HG03432 (cell line): ENCODE results near the gene NEU3.
"Not testable (repeated sequence)": the region's sequence is repeated elsewhere in the genome, so short reads cannot be mapped to it uniquely, and the experiment has no call there.

Source experiments
- ATAC-seq: cut with Tn5 transposase; IDR thresholded peaks from one replicate; pipeline ENCODE4 v1.9.1; 2021; ENCODE audit warnings: mild to moderate bottlenecking, moderate library complexity; ENCODE audit not compliant: unreplicated experiment

The NEU3 gene, protein sequence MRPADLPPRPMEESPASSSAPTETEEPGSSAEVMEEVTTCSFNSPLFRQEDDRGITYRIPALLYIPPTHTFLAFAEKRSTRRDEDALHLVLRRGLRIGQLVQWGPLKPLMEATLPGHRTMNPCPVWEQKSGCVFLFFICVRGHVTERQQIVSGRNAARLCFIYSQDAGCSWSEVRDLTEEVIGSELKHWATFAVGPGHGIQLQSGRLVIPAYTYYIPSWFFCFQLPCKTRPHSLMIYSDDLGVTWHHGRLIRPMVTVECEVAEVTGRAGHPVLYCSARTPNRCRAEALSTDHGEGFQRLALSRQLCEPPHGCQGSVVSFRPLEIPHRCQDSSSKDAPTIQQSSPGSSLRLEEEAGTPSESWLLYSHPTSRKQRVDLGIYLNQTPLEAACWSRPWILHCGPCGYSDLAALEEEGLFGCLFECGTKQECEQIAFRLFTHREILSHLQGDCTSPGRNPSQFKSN

DNA sequence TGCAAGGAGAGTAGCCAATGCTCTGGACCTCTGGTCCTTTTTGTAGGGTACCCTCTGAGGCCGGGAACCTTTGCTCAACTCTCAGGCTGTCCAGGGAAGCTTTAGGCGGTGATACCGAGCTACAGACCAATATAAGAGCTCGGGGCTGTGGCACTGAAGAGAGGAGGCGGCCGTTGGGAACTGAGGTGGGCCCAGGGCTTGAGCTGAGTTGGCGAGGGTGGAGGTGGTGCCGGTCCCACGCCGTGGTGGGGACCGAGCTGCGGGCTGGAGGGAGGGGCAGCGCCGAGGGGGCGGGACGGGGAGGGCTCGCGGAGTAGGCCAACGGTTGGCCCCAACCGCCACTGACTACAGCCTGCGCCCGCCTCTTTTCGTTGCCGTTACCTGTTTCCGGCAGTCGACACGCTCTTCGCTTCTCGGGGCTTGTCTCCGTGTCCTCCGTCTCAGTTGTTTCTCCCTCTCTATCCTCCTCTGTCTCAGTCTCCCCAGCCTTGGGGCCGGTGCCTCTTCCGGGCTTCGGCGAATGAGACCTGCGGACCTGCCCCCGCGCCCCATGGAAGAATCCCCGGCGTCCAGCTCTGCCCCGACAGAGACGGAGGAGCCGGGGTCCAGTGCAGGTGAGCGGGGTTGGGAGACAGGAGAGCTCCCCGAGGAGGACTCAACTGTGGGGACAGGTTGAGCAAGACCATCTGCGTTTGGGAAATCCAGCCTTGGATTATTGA is at the start of gene NEU3:
TSS of gene NEU3 (plus strand) at position 393 of the 719 bp plus-strand sequence. CDS start at position 521, 128 bp downstream.
- peak; percentile 90 for ATAC-seq

DNA sequence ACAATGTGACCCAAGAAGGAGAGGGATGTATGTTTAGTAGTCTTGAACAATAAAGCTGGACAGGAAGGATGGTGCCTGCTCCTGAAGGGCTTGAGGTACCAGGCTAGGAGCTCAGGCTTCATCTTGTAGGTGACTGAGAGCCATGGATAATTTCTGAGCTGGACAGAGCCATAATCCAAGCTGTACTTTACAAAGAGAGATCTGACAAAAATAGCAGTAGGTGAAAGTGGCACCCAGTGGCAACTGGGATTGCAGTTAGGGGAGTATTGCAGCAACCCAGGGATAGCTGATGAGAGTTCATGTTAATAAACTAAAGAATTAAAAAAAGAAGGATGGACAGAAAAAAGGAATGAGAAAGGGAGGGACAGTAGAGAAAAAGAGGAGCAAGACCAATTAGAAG is 47.2 kb upstream of the NEU3 start:
- ATAC-seq: no peak

DNA sequence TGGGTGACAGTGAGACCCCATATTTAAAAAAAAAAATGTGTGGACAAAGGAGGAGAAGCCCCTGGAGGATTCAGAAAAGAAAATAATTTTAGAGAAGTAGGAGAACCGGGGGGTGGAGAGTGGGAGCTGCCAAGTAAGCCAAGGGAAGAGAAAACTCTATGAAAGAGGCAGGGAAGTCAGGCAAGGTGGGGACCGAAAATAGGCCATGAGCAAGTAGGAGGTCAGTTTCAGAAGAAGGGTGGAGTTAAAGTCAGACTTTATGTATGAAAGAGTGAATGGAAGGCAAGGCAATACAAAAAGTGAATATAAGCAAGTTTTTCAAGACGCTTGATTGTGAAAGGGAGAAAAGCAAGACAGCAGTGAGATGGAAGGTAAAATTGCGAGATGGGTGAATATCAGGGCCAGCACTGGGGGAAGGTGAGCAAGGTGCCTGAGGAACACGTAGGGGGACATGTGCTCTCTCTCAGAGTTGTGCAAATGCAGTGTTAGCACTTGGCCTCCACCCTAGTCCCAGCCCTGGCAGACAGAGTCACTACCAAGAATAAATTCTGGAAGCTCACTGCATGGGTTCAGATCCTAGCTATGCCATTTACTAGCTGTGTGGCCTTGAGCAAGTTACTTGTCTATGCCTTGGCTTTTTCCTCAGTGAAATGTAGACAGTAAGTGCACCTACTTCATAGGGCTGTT is 46.5 kb upstream of the NEU3 start:
- no peak for ATAC-seq

DNA sequence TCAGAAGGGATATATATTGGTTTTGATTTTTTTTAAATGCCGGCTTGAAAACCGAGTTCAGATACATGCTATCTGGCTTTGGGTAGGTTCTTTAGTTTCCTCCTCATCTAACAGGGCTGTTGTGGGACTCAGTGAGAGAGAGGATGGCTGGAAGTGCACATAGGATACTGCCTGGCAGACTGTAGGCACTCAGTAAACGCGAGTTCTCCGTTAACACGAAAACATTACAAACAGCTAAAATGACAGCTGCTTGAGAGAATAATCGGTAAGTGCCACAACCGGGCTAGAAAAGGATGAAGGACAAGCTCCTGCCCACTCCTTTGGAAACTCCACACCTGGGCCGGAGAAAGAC is 40.2 kb upstream of the NEU3 start:
- ATAC-seq: peak; percentile 17

DNA sequence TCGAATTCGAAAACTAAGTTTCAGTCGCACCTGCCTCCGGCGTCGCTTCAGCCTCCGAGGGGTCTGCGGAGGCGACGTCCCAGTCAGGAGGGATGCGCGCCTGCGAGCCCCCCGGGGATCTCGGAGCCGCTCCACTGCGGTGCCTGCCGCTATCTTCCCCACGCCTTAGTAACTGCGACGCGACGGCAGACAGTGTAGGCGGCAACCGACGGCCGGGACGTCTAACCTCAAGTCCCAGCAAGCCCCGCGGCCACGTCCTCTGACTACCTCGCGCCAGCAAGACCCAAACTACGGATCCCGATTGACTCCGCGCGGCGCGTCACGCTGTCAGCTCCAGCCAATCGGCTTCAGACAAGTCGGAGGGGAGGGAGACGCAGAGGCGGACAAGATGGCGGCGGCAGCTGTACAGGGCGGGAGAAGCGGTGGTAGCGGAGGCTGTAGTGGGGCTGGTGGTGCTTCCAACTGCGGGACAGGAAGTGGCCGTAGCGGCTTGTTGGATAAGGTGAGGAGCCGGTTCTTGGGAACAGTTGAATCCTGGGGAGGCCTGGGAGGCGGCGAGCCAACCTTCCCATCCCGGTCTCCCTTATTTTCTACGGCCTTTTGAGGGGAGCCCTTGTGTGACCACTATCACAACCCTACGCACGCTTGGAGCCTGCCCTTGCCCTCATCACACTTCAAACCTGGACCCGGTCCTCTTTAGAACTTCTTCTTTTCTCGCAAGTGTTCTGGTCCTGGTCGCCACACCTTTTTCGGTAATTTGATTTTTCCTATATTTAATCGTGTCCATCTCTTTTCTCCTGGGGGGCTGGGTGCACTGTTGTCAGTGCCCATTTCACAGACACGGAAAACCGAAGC is 39.6 kb upstream of the NEU3 start, which contains the start of the genes SPCS2 and XRRA1:
TSS of gene SPCS2 (plus strand) at position 369 of the 855 bp plus-strand sequence. CDS start at position 389, 20 bp downstream.
TSS of gene XRRA1 (minus strand) at position 194 of the 855 bp plus-strand sequence. CDS start 8,213 bp downstream, outside the sequence.
- ATAC-seq: peak; percentile 92

DNA sequence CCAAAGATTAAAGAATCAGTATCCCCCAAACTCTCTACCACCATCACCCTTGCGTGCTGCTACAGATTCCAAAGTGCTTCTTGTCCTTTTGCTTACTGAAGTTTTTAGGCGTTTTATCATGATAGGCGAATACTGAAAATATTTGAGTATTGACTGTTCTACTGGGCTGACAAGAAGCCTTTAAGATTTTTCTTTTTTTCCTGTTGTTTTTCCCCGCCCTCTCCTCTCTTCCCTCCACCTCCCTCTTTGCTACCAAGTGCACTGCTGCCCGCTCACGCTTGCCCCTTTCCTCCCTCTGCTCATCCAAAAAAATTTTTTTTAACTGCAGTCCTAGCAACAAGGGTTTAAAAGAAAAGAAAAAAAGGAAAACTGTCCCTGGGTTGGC is 39.0 kb upstream of the NEU3 start:
- ATAC-seq: no peak

DNA sequence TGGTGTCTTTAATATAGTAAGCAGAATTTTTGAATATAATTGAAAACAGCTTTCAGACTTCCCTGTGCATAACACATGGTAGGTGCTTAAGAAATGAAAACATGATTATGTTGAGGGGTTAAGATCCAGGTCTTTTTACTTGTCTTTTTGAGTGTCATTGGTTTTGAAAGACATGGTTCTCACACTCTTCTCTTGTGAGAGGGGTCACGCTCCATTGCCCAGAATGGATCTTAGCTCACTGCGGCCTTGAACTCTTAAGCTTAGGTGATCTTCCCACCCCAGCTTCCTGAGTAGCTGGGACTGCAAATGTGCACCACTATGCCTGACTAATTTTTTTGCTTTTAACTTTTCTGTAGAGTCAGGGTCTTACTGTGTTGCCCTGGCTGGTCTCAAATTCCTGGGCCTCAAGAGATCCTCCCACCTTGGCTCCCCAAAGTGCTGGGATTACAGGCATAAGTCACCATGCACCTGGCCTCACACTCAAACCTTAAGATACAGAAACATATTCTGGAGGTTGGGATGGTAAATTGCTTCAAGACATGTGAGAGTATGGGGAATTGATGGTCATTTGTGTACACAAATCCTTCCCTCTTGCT is 38.3 kb upstream of the NEU3 start:
- ATAC-seq: no peak

DNA sequence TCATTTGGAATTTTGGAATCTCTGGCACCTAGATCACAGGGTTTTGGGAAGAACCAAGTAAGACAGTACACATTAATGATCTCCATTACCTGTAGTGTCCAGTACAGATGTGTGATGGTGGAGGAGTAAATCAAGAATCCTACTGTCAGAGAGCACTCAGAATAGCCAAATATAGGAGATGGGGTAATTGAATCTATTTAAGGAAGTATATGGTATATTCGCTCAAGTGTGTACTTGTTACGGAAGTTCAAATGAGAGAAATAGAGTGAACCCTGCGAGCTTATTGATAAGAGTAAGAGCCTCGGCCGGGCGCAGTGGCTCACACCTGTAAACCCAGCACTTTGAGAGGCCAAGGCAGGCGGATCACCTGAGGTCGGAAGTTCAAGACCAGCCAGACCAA is 37.5 kb upstream of the NEU3 start:
- ATAC-seq: no peak

DNA sequence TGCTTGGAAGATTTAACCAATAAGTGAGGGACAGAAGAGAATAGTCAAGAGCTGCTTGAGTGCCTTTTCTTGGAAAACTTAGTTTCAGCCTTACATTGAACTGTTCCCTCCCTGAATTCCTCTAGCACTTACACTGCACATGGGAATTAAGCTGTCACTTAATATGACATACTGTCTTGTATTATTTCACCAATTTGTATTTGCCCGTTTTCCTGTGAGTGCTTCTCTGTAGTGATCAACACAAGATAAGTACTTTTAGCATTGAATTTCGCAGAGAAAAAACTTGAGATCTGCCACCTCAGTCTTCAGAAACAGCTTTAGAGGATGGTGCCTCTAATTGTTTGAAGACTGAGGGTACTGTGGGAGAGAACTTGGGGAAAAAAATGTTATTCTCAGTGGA is 36.0 kb upstream of the NEU3 start:
- no peak for ATAC-seq

DNA sequence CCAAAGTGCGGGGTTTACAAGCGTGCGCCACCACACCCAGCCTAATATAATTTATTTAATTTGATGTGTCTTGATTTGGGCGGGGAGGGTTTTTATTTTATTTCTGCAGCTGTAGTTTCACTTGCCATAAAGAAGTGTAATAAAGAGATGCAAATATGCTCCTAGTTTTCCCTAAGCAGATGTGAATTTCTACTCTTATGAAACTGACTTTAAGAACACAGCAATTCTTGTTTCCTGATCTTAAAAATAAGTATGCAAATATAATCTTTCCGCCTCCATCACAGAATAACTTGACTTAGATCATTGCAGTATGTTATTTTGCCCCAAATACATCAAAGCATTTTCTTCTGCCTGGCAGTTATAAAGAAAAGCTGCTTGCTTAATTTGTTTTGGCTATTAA is 35.3 kb upstream of the NEU3 start:
- ATAC-seq: no peak

DNA sequence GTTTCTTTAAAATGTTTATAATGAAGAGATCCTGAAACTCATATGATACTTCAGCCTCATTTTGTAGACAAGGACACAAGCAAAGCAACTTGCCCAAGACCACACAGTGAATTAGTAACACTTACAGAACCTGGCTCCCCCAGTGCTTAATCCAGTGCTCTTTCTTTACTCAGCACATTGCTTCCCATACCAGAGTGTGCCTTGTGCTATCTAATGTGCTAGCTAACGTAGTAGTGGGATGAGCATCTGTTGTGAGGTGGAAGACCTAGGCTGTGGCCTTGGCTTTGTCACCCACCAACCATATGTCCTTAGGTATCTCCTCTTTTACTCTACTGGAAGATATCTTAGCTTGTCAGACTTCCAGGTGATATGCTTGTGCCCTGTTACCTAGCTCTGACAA is 34.5 kb upstream of the NEU3 start:
- no peak for ATAC-seq

DNA sequence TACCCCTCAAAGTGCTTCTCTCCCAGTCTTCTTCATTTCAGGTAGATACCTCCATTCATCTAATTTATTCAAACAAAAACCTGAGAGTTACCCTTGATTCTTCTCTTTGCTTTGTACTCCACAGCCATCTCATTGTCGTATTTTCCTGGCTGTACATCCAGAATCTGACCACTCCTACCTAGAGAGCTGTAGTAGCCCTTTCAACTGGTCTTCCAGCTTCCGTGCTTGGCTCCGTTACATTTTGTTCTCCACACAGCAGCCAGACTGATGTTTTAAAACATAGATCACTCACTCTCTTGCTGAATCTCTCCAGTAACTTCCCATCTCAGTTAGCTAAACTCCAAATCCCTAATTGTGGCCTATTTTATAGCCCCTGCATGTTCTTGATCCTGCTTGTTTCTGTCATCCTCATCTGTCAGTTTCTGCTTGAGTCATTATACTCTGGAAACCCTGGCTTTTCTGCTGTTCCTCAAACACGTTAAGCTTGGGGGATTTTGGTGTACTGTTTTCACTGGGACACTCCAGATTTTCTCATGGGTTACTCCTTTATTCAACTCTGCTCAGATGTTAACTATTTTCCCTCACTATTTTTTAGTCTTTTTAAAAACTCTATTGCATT is 32.2 kb upstream of the NEU3 start:
- no peak for ATAC-seq

DNA sequence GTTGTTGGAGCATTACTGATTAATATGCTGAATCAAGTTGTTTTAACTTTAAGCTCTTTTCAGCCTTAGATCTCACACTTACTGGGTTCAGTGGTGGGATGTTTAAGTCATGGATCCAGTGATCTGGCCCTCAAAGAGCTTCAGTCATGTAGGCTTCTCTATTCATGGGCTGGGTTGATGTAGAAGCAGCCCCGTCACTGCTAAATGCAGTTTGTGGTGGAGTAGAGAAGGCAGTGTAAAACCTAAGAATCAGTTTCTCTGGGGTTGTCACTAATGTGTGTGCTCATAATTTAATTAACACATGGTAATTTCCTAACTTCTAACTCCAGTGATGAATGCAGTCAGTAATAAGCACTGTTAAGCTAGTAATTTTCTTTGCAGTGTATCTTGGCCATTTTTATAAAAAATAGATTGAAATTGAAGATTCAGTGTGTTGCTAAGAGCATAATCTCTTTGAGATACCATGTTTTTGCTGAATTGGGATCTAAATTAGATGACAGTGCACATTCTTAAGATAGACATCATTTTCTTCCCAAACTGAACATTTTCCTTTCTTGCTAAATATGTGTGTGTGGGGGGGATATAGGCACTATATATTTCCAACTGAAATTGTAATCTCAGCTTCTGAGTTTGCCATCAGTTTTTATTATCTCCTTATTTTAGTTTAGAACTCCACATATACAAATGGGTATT is 30.6 kb upstream of the NEU3 start:
- no peak for ATAC-seq

DNA sequence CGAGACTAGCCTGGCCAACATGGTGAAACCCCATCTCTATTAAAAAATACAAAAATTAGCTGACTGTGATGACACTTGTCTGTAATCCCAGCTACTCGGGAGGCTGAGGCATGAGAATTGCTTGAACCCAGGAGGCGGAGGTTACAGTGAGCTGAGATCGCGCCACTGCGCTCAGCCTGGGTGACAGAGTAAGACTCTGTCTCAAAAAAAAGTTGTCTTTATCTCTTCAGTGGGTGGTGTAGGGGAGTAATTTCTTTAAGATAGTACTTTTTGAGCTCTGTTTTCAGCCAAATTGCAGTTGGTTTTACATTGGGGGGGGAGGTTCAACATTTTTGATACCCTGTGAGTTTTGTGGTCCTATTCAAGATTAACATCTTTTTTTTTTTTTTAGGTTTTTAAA is 28.6 kb upstream of the NEU3 start:
- ATAC-seq: not testable (repeated sequence)

DNA sequence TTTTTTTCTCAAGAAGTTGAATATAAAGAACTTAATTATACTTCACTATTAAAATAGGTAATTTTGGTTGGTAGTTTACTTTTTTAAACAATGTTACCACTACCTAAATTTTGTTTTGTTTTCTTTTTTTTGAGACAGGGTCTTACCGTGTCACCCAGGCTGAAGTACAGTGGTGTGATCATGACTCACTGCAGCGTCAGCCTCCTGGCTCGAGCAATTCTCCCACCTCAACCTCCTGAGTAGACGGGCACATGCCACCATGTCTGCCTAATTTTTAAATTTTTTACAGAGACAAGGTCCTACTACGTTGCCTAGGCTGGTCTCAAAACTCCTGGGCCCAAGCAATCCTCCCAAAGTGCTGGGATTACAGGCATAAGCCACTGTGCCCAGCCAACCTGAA is 22.1 kb upstream of the NEU3 start:
- ATAC-seq: no peak

DNA sequence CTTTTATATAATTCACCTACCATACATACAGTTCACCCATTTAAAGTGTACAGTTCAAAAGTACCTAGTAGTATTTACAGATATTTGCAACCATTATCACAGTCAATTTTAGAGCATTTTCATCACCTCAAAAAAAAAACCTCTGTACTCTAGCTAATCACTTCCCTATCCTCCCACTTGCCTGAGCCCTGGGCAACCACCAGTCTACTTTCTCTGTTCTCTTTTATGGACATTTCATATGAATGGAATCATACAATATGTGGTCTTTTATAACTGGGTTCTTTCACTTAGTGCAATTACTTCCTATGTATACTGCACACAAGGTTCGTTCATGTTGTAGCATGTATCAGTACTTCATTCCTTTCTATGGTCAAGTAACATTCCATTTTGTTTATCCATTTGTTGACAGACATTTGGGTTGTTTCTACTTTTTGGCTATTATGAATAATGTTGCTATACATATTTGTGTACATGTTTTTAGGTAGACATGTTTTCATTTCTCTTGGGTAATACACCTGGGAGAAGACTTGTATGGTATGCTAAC is 17.8 kb upstream of the NEU3 start:
- ATAC-seq: no peak

DNA sequence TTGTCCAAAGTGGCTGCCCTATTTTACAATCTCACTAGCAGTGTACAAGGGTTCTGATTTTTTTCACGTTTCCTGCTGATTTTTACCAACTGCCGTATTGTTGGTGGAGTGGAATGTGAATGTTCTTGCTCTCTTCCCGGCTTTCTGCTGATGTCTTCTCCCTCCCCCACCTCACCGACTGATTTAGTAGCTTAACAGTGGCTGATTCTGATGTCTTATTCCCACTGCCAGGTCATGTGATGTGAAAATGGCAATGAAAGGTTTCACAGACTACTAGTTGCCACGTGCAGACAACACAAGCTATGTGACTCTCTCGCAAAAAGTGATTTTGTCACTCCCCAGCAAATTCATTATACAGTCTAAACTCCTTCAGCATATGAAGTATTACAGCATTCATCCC is 17.3 kb upstream of the NEU3 start:
- ATAC-seq: no peak

DNA sequence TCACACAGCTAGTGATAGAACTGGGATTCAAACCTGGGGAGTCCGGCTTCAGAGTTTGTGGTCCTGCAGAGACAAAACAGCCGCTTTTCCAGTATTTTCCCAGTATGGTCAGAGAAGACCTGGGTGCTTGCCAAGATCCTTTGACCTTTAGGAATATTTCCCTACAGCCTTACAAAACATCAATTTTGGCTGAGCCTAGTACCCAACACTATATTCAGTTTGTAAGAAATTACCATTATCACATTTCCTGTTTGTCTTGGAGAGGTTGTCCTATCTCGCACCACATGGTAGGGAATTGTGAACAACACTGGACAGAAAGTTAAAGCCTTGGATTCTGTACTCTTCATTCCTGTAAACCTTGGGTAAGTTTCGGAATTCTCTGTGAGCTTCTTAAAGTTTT is 10.7 kb upstream of the NEU3 start:
- ATAC-seq: no peak

DNA sequence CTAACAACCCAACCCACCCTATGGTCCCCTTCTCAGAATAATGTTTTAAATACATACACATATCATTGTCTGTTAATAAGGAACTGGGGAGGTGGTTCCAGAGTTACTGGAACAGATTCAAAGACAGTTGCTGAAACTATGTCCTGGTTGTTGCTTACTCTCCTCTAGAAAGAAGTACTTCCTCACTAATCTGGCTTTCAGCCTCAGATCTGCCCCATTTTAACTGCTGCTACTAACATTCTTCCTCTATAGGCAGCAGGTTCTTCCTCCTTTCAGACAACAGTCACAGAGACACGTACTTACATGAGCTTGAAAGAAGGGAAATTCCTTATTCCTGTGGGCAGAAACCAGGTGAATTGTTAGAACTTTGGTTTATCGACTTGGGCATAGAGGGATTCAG is 8.1 kb upstream of the NEU3 start:
- ATAC-seq: no peak
